ENCODE data around the gene GJE1.
"Not testable (repeated sequence)": the region's sequence is repeated elsewhere in the genome, so short reads cannot be mapped to it uniquely, and the experiment has no call there.

The GJE1 gene, protein sequence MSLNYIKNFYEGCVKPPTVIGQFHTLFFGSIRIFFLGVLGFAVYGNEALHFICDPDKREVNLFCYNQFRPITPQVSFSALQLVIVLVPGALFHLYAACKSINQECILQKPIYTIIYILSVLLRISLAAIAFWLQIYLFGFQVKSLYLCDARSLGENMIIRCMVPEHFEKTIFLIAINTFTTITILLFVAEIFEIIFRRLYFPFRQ

DNA sequence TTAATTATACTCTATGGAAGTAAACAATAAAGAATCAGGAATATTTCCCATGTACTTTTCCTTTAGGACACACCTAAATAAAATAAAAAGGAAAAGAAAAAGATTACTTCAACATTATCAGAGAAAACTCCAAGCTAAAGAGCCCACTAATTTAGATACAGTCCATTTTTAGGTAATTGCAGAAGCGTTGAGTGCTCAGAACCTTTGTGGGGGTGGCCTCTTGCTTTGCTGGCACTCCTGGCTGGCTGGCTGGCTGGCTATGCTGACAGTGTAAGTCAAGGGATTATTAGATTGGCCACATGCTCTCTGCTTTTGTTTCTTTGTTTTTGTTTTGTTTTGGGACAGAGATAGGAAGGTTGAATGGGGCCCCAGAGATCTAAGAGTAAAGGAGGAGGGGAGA lies at the start of gene GJE1:
Gene GJE1 (plus strand): TSS at position 301 of the 400 bp plus-strand sequence. CDS start 234 bp downstream, outside the sequence.
- no peak for DNase-seq (ENCODE audit: low read depth in 2 of 2)

DNA sequence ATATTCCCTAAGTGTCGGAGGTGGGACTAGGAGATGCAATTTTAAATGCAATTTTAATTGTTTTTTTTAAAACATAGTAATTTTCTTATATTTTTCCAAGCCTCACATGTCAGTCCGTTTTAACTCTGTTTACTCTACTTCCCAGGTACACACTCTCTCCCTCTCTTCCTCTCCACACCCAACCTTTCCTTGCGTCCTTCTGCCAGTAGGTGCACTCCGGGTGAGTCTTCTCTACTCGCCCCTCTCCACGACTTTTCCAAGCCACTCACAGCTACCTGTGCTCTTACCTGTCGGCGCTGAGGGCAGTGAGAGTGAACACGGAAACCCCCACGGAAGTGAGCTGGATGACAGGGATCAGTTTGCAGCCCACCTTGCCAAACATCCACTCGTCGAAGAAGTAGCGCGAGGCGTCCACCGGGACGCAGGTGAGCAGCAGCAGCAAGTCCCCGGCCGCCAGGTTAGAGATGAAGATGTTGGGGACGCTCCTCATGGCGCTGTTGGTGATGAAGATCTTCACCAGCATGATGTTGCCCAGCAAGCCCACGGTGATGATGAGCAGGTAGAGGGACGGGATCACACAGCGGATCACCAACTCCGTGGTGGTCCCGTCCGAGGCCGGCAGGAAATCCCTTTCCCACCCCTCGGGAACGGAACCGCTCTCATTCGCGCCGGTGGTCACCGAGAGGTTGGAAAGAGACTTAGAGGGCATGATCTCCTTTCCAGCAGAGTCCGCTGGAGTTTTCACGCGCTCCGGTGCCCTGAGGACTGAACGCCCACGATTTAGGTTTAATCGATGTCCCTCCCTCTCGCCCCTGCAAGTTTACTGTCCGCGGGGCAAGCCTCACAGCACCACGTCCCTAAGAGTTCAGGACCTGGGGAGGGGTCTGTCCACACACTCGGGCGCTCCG lies 44.5 kb upstream of the GJE1 start:
- no peak for DNase-seq (ENCODE audit: low read depth in 2 of 2)

DNA sequence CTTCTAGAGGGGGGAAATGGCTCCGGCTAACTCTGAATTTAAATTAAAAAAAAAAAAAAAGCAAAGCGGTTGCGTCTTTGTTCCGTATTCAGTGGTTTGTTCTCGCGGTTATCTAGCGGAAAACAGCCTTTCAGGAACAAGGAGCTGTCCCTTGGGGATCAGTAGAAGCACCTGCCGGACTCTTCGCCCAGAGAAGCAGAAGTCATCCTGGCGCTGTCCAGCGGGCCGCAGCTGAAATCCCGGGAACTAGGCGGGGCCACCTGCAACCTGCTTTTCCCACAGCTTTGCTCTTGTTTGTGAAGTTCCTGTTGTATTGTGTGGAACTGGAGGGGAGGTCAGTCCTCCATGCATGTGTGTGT lies 43.9 kb upstream of the GJE1 start:
- no peak for DNase-seq (ENCODE audit: low read depth in 2 of 2)

DNA sequence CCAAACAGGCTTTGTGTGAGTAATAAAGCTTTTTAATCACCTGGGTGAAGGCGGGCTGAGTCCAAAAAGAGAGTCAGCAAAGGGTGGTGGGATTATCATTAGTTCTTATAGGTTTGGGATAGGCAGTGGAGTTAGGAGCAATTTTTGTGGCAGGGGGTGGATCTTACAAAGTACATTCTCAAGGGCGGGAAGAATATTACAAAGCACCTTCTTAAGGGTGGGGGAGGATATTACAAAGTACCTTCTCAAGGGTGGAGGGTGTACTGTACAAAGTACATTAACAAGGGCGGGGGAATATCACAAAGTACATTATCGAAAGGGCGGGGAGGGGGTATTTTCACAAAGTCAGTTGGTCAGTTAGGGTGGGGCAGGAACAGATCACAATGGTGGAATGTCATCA lies 27.9 kb upstream of the GJE1 start:
- not testable (repeated sequence) for DNase-seq (ENCODE audit: low read depth in 2 of 2)

DNA sequence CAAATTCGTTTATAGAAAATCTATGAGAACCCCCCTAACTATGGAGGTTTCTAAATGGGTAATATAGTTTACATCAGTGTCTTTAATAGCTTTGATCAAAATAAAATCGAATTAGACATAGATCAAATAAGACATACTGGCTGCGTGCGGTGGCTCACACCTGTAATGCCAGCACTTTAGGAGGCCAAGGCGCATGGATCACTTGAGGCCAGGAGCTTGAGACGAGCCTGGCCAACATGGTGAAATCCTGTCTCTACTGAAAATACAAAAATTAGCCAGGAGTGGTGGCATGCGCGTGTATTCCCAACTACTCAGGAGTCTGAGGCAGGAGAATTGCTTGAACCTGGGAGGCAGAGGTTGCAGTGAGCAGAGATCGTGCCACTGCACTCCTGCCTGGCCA lies 21.9 kb upstream of the GJE1 start:
- not testable (repeated sequence) for DNase-seq (ENCODE audit: low read depth in 2 of 2)

DNA sequence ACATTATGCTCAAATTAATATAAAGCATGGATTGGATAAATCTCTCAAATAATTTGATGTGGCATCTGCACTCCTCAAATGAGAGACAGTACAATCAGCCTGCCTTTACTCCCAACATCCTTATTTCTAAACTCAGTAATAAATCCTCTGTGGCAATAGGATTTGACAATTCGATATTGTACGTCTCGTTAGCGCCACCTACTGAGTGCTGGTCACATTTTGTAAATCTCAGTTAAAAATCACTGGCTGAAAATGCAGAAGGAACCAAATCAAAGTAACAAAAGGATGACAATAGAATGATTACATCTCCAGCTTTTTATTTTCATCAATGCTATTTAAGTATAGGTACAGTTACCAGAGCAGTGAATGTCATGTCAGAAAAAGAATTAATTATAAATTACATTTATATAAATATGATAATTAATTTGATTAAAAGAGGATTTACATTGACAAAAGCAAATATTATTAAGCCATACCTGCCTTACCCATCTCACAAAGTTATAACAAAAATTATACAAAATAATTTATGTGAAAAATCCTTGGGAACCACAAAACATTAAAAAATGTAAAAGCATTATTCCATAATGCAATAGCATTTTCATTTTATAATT lies 20.2 kb upstream of the GJE1 start:
- DNase-seq (ENCODE audit: low read depth in 2 of 2) = peak; percentile 57 to 70

DNA sequence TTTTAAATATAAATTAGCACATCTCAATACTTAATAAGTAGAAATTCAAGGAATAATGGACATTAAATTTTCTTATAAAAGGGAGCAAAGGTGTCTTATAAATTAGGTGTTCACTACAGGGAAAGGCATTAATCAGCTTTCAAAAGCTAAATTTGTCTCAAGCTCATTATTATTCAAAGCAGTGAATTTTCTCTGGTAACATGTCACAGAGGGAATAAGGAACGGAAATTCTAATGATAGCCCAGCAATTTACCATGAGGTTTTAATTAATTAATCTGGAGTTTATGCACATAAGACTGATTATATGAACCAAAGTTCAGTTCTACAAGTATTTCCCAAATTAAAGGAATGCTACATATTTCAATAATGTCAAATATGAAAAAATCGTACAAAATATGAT lies 15.4 kb upstream of the GJE1 start:
- no peak for DNase-seq (ENCODE audit: low read depth in 2 of 2)

DNA sequence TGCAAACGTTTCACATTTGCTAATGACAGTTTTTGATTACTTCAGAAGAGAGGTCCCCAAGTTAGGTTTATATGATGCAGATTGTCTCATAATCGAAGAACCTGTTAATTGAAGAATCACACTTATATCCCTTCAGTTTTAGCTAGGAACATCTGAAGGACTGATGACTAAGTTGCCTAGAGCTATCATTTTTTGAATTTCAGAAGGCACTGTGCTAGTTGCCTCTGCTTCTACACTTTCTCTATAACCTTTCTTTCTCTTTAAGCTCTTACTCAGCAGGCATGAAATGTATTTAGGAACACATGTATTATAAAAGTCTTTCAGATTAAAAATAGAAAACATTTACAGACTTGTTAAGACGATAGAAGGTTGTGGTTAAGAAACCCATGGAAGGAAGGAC lies 14.4 kb upstream of the GJE1 start:
- DNase-seq (ENCODE audit: low read depth in 2 of 2) = no peak

DNA sequence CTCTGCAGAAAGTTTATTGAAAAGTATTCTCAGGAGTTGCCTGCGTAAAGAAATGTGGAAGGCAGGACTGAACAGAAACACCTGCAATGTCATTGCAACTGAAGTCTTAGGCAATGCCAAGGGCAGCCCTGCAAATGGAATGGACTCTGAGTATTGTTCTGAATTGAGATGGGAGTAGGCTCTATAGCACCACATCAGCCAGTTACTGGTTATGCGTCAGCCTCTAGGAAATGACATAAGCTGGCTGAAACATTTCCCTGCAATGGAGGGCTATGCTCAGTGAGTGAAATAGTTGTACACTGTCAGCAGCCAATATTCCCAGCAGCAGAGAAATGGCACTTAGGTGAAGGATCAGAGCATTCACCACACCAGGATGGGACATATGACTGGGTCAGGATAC lies 13.8 kb upstream of the GJE1 start:
- no peak for DNase-seq (ENCODE audit: low read depth in 2 of 2)

DNA sequence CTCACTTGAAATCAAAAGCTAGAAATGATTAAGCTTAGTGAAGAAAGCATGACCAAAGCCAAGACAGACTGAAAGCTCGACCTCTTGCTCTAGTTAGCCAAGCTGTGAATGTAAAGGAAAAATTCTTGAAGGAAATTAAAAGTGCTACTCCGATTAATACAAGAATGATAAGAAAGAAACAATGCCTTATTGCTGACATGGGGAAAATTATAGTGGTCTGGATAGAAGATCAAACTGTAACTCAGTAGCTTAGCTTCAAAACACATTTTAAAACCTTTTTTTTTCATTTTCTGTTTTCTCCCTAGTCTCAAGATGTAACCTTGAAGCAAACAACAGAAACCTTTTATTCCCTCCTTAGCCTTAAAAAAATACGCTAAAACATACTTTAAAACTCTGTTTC lies 11.4 kb upstream of the GJE1 start:
- DNase-seq (ENCODE audit: low read depth in 2 of 2) = no peak

DNA sequence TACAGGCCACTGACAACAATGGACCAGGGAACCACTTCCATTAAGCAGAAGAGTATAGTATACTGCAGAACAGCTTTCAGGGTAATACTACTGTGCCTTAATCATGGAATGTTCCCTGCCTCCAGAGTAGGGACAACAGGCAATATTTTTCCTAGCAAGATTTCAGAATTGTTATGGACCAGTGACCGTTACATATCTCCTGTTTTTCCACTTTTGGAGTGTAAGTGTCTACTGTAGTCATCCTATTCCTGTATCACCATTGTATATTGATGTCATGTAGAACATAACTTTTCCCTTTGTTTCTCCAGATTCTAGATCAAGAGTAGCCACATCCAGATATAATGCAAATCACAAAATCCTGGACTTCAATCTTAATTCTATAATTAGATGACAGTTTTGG lies 1.9 kb upstream of the GJE1 start:
- DNase-seq (ENCODE audit: low read depth in 2 of 2) = no peak

DNA sequence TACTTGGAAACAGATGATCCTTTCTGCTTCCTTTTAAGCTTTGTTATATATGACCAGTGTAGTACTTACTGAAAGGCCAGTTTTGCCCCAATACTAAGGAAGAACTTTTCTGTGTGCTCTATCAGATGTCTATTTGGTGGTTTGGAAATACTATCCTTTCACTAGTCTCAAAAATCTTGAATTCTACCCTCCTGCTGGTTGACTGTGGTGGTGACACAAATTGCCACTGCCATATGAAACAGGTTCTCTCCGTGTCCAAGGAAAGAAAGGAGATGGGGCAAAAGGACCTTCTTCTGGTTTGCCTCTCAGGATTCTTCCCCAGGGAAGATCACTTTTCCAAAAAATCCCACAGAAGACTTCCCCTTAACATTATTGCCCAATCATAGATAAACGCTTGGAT lies 6.2 kb downstream of the GJE1 start:
- no peak for DNase-seq (ENCODE audit: low read depth in 2 of 2)

DNA sequence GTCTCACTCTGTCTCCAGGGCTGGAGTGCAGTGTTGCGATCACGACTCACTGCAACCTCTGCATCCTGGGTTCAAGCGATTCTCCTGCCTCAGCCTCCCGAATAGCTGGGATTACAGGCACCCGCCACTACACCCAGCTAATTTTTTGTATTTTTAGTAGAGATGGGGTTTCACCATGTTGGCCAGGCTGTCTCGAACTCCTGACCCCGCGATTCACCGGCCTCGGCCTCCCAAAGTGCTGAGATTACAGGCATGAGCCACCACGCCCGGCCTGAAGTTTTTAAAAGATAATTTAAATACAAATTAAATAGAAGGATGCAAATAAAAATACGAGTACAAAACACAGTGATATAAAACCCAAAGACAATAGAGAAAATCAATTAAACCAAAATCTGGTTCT lies 8.8 kb downstream of the GJE1 start:
- DNase-seq (ENCODE audit: low read depth in 2 of 2) = not testable (repeated sequence)

DNA sequence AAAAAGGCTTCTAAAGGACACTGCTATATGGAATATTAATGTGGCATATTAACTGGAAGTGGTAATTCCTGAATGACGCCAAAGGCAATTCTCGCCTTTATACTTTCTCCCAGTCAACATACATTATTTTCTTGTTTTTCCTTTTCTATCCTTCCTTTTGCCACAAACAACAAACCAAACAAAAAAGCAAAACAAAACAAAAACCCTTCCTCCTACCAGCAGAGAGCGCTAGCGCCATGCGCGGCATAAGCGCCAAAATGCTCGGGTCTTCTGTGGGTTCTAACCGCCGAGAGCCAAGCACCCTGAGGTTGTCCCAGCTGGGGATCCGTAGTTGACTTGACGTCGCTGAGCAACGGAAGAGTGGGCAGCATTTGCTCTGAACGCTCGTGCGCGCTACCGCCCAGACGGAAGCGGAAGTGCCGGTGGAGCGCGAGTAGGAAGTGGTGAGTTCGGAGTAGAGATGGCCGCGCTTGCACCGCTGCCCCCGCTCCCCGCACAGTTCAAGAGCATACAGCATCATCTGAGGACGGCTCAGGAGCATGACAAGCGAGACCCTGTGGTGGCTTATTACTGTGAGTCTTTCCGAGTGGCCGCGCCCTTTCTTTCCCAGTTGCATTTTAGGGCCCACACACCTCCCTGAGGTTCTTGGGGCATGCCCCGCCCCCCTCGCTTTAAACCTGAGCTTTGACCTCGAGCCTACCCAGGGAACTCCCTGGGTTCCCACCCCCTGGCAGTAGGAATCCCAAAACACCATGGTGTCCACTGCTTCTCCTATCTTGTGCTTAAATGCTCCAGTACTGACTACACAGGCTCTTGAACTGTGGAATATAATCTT lies 14.3 kb downstream of the GJE1 start, which contains the start of the genes NMBR and VTA1:
Gene NMBR (minus strand): TSS at position 295 of the 835 bp plus-strand sequence. CDS start 58,464 bp downstream, outside the sequence.
Gene VTA1 (plus strand): TSS at position 436 of the 835 bp plus-strand sequence. CDS start 25 bp downstream, at position 461.
- peak; percentile 88 for DNase-seq (ENCODE audit: low read depth in 2 of 2)

DNA sequence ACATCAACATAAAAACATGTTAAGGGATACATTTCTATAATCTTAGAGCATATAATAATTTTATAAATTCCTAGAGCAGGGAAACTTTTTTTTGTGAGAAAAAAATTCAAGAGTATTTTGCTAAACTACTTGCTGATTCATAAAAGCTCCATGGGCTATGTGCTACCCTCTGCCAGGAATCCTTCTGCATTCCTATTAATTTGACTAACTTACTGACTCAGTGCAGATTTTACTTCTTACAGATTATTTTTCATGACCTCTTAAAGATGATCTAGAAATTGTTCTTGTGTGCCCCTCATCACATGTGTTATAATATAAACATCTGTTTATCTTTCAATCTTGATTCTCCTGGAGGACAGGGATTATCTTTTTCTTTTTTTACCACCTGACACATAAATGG lies 20.0 kb downstream of the GJE1 start:
- DNase-seq (ENCODE audit: low read depth in 2 of 2) = no peak

DNA sequence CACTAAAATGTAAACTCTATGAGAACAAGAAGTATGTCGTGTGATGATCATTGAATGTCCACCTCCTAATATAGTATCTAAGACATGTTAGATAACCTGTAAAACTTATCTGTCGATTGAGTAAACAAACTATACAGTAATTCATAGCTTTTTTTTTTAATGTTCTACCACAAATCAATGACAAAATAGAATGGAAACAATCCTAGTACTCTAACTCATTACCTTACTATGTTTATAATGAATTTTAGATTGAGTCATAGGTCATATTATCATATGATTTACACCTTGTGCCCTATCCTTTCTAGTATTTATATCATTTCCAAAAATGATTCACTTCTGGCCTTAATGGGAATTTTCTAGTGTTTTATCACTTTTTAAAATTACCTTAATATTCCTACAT lies 20.5 kb downstream of the GJE1 start:
- no peak for DNase-seq (ENCODE audit: low read depth in 2 of 2)

DNA sequence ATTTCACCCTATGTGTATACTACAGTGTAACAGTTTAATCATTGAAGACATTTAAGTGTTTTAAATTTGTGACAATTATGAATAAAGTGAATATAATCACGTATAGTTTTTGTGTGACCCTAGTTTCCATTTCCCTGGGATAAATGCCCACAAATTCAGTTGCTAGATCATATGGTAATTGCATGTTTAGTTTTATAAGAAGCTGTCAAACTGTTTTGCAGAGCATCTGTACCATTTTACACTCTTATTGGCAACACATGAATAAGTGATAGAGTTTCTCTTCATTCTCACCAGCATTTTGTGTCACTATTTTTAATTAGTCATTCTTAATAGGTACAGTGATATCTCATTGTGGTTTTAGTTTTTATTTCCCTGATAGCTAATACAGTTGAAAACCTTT lies 21.6 kb downstream of the GJE1 start:
- no peak for DNase-seq (ENCODE audit: low read depth in 2 of 2)

DNA sequence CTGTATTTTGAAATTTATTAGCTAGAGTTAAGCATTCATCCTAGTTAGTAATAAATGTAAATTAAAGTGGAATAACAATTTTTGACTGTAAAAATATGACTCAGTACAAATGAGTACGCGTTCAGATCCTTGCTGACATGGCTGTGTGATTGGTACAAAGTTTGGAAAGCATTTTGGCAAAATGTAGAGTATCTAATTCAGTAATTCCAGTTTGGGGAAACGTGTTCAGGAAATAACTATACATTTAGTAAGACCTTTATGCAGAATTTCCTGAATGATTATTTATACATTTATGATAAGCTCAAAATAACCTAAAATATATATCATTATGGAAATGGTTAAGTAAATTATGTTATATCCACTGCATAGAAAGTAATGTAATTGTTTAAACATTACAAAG lies 22.4 kb downstream of the GJE1 start:
- no peak for DNase-seq (ENCODE audit: low read depth in 2 of 2)

DNA sequence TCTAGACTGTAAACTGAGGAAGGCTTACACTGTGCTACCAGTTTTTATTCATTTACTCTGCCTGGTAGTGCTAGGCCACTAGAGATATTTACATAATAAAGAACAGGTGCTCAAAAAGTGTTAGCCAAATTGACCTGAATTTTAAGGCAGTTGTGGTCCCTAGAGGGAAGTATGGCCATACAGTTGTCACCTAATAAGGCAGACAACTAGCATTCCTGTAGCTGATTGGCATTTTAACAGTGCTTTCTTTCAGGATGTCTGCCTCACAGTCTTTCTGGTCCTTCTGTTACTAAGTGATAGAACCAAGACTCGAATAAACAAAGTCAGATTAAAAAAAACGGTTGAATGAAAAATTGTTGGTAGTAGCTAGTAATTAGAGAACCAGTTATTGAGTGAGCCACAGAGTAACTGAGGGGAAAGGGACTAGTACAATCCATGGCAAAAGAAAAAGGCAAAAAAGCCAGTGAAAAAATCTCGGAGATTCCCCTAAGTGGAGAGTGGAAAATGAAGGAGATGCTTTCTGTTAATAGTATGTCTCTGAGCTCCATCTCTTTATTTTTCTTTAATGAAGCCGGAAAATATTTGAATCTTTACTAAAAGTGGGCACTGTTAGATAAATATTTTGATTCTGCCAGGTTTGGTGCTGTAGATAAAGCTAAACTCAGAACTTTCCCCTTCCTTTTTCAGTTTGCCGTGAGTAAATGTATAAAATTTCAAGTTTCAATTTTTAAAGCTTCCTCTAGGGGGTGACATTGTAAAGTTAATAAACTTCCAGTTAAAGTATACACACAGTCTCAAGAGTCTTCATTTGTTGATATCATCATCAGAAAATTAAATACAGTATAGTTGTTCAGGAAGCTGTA lies 23.4 kb downstream of the GJE1 start:
- DNase-seq (ENCODE audit: low read depth in 2 of 2) = no peak

DNA sequence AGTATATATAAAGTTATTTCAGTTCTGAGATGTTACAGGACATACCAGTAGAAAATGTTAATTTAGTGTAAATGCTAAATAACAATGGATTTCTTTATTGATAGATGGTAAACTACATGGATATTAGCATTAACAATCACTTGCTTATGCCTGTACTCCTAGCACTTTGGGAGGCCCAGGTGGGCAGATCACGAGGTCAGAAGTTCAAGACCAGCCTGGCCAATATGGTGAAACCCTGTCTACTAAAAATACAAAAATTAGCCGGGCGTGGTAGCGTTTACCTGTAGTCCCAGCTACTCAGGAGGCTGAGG lies 24.0 kb downstream of the GJE1 start:
- DNase-seq (ENCODE audit: low read depth in 2 of 2) = not testable (repeated sequence)

DNA sequence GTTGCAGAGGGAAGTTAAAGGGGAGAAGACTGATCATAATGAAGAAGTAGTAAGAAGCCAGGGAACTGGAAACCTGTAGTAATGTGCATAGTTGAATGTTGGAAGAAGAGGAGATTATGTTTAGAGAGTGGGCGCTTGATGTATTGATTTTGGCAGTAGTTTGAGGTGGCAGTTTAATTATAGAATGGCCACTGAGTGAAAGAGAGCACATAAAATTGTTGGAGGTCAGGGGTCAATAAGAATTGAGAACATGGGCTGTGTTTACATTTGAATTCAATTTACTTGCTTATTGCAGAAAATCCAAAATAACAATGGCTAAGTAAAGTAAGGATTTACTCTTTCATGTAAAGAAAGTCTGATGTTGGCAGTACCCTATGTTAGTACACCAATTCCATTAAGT lies 30.1 kb downstream of the GJE1 start:
- DNase-seq (ENCODE audit: low read depth in 2 of 2) = no peak

Measured in activated CD4-positive, alpha-beta T cell treated with anti-CD3 and anti-CD28 coated beads for 24 hours (primary cell).